Stimulated activated CD8-positive, alpha-beta memory T cell treated with anti-CD3 and anti-CD28 coated beads, Interleukin-7, amount 100 ng/mL, for 24 hours (primary cell): ENCODE data around the gene LMAN1L.

Experiments used
- DNase-seq: peaks from one replicate; pipeline ENCODE4 v3.0.0-alpha.2; 2020; ENCODE audit warnings: low read depth

Gene LMAN1L

DNA sequence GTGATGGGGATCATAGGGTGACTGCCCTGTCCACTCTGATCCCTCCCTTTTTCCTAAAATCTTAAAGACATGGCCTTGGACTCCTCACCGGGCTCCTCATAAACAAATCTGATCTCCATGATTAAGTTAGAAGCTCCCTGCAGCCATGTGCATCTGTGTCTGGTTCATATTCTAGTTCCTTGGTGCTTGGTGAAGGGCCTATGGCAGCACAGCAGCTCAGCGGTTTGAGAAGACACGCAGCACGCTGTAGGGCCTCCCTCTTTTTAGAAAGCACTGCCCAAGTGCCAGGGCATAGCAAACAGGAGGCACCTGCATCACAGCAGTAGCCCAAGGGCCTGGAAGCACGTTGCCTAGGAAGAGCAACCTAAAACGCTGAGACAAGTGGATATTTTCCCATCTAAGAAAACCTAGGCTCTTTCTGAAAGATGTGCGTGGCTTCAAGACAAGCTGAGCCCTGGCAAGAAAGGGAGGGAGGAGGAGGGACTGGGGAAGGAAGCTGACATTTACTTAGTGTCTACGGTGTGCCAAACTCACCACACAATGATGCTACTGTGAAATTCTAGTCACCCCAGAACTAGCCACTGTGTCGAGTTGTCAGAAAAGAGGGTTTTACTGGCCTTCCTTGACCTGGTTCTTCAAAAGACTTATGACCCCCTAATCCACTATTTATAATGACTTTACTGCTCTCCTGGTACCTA is 45.2 kb downstream of the LMAN1L start:
- no peak for DNase-seq

DNA sequence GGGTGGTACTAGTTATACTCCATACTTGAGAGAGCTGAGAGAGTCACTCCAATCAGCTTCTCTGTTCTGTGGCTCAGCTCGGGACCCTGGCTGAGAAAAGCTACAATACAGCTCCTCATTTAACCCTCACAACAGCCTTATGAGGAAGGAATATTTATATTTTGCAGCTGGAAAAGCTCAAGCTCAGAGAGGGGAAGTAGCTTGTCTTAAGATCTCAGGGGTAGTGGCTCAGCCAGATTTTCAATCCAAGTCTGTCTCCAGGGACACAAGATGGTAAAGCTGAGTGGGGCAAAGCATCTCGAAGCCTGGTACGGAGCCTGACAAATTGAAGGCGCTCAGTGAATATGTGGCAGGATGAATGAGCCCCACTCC is 45.7 kb downstream of the LMAN1L start:
- no peak for DNase-seq

DNA sequence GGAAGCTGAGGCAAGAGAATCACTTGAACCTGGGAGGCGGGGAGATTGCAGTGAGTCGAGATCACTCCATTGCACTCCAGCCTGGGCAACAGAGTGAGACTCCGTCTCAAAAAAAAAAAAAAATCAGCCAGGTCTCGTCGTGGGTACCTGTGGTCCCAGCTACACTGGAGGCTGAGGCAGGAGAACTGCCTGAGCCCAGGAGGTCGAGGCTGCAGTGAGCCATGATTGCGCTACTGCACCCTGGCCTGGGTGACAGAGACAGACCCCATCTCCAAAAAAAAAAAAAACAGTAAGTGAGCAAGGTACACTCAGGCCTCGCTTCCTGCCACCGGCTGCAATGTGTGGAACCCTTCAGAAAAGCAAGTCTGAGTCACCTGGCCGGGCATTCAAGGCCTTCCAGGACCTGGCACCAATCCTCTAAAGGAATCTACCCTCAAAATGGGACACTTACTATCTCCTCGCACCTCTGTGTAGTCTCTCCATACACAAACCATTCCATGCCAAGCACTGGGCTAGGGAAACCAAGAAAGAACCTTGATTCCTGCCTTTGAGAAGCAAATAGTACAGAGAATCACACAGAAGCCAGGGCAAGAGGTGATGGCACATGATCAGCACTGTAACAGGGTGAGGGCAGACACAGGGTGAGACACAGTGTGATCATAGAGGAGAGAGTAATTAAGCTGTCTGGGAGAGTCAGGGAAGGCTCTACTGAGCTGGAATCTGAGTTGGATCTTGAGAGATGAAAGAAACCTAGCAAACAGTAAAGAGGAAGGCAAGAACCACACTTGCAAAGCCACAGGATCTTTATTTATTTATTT is 50.8 kb downstream of the LMAN1L start:
- DNase-seq: no peak

DNA sequence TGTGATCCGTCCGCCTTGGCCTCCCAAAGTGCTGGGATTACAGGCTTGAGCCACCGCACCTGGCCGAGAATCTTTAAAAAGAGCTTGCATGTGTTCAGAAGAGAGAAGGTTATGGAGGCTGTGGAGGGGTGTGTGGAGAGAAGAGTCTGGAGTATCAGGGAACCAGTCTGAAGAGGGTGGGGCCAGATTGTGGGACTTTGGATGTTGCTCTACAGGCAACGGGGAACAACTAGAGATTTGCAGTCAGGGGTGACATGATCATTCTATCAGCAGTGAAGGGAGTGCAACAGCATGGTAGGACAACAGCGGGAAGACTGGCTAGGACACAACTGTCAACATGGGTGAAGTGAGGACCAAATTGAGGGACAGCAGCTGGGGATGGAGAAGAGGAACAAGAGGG is 51.7 kb downstream of the LMAN1L start:
- no peak for DNase-seq

DNA sequence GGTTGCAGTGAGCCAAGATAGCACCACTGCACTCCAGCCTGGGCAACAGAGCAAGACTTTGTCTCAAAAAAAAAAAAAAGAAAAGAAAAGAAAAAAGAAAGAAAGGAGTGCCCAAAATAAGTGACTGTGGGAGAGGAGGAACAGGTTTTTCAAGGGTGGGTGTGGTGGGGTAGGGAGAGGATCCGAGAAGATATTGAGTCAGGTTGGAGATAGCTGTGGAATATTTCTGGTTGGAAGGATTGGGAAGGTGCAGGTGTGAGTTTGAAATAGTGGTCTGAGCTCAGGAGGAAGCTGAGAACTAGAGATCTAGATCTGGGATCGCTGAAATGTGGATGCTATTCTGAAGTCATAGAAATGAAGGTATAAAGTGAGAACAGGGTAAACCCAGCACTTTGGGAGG is 52.7 kb downstream of the LMAN1L start:
- no peak for DNase-seq

DNA sequence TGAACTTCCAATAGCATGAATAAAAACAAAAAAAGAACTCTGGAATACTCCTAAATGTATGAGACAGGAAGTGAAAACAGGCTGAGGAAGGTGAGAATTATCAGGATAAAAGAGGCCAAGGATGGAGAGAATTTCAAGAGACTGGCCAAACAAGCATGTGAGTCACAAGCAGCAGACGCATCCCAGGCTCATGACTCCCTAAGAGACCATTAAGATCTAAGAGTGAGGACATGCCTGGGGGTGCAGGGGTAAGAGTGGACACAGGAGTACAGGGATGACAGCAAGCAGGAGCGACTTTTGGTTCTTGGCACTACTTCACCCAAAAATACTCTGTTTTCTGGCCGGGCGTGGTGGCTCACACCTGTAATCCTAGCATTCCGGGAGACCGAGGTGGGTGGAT is 53.5 kb downstream of the LMAN1L start:
- DNase-seq: no peak

DNA sequence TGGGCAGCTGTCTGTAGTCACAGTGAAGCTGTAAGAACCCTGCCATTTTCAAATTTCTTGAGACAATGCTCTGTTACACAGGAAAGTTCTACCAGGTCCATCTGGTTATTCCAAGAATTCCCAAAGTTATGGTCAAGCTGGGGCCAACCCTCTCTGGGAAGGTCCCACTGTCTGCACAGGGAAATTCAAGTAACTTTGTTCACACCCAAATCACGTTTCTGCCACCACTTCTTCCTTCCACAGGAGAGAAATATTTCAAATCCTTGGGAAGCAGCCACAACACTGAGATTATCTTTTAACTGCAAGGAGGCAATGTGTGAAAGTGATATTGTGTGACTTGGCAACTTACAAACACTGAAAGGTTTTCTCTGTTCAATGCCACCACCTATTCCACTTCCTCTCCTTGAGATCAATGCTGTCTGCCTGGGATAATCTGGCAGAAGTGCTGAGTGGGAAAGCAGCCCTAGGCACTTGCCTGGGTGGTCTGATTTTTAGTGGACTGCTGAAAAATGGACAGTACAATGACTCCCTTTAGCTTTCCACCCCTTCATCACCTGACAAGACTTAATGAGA is 54.9 kb downstream of the LMAN1L start:
- no peak for DNase-seq

DNA sequence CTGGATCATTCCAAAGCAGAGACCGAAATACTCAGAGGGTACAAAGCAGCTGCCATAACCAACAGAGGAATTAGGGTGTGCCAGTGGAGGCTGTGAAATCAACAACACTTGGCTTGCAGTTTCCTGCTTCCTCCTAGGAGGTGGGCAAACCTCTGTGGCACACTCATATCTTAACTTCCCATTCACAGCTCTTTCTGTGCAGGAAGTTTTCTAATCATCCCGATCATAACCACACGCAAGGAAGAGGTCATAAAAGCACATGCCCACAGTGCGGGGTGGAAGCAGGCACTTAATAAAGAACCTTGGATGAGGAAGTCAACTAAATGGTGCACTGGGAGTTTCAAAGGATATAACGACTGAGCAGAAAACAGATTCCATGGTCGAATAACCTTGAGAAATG is 55.4 kb downstream of the LMAN1L start:
- DNase-seq: no peak

DNA sequence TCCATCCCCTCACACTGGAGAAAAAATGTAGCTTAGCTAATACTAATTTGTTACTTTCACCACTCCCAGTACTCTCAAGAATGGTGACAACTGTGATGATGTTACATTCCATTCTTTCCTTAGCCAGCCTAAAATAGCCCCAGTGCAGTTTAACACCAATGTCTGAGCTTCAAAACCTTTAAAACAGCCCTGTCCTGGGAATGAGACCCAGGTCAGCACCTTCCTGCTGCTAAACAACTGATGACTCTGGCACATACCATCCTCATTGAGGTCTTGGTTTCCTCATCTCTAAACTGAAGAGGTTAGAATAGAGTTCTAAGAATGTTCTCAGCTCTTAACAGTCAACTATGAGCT is 56.7 kb downstream of the LMAN1L start:
- no peak for DNase-seq

DNA sequence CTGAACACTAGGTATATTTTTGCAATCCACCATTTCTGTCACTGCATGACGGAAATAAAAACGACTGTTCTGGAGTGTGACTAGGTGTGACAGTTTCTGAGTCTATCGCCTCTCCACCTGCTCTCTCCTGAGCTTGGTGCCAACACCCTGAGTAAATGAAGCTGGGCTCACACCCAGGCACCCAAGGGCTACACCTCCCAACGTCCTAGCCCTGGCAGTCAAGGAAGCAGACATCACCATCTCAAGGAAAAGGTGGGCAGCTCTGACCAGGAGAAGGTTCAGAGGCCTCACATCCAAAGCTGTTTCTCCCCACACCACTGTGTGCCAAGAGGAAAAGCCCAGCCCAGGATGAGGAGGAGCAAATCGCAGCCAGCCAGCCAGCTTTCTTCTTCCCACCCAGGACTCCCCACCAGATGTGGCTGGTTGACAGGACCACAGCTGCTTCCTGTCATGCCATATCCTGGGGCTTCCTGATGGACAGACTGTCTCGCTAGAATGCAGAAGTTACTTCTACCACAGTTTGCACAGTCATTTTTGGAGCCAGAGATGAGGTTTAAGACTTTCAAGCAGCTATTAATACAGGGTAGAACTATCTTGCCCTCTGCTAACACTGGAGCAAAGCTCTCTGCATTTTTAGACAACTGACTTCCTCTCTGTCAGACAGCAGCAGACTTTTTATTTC is 57.2 kb downstream of the LMAN1L start:
- DNase-seq: no peak

DNA sequence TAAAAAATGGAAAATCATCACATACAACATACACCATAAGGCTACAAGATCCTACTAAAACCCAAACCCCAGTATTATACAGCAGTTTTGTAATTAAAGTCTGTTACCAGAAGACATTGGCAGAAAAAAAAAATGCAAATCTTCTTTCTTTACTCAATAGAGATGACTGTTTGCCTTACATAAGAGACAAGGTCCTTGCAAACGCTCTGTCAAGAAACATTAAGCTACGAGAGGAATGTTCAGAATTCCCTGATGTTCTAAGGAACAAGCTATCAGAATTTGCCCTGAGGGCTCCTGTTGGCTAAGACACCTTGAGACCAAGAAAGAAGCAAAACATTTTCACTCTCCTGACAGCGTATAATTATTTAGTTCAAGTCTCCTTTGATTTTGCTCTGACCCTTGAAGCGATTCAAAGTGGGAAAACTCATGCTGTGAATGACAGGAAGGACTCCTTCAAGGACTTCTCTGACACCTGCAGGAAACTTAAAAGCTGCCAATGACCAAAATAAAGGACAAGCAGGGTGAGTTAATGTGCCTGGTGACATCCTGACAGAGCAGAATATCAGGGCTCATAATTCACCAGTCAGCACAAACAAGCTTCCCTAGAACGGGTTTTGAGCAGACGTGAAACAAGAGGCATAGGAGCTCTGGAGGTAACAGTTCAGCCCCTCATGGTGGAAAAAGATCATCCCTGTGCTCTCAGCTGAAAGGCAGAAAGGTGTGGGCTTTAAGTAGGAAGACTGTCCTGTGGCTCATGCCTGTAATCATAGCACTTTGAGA is 58.0 kb downstream of the LMAN1L start:
- no peak for DNase-seq

DNA sequence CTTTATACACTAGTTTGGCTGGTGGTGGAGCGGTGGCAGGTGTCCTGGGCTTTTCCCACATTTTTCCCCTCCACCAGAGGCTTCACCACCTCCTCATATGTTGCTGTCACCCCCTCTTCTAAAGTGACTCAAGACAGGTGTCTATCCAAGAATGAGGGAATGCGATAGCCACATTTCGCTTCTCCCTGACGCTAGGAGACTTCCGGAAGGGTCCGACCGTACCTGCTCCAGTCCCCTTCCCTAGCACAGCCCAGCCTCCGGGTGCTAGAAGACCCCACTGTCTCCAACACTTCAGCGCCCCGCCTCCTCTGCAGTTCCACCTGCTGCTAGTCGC is 60.0 kb downstream of the LMAN1L start:
- DNase-seq: no peak

DNA sequence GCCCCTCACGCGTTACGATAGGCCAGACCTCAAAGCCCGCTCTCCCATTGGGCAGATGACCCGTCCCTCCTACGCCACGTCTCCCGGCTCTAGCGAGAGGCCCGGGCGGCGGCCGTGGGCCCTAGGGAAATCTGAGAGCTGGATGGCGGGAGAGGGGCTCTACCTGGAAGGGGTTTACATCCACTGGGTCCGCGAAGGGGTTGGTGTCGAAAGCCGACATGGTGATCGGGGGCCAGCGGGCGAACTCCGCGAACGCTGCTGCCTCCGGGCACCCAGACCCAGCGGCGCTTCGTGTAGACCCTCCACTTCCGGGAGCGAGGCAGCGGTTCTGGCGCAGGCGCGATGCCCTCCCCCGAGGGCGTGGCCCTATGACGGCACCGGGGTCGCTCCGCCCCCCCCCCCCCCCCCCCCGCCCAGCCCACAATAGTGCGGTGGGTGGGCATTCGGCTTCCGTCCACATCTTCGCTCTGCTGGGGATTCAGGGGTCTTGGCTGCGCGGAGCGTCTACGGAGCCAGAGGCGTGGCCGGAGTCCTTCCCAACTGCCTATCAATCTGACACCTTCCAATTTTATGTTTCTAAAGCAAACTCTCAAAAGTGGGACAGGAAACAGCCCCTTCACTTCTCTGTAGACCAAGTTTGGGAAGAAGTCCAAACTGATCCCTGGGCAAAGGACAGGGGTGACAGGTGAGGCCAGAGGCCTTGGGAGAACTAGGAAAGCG is 60.6 kb downstream of the LMAN1L start, which contains the start of gene SCAMP2:
Gene SCAMP2, minus strand, starts transcription at position 330 of the 720 bp plus-strand sequence. Its CDS starts 110 bp downstream, at position 220.
- DNase-seq: peak; percentile 70

DNA sequence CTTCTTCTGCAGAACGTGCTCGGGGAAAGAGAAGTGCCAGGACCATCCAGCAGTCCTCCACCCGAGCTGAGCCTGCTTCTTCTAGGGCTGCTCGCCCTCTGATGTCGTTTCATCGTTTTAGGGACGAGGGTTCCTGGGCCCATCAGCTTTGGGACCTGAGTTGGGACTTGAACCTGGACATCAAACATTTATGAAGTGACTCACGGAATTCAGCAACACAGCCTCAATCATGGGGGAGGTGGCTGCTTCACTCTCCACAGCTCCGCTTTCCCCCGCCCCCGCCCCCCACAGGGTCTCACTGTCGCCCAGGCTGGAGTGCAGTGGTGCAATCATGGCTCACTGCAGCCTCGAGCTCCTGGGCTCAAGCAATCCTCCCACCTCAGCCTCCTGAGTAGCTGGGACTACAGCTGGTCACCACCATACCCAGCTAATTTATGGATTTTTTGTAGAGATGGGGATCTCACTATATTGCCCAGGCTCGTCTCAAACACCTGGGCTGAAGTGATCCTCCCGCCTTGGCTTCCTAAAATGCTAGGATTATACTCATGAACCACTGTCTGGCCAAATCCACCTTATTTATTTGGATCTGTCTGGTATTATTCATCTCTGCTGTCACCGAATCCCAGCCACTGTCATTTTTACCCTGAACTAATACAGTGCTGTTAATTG is 61.3 kb downstream of the LMAN1L start:
- DNase-seq: no peak
